ENCODE data around the gene RELN. TPM values are rescaled to one million over a fixed set of nuclear protein-coding genes. Genes with fewer than 3 reads are reported as not detected.

RELN gene
- 0.65 and 2.7 TPM in 2 replicates for total RNA-seq

DNA sequence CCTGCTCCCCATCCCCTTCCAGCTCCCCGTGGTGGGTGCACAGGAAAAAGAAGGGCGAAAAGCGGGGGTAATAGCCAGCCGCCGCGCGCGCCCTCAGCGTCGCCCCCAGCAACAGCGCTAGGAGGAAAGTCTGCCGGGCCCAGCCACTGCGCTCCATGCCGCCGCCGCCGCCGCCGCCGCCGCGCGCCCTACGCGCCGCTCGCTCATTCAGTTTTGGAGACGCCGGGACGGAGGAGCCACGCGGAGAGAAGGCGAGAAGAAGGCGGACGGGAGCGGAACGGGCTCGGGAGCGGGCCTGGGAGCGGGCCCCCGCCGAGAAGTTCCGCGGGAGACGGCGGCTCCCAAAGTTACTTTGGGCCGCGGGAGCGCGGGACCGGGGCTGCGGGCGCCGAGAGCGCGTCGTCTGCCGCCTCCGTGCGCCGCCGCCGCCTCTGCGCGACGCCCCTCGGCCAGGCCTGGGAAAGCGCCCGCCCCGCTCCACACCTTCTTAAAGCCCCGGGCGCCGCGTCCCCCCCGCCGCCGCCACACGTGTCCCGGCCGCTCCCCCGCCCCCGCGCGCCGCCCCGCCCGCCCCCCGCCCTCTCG is at the start of gene RELN:
TSS of gene RELN (minus strand) at position 459 of the 585 bp plus-strand sequence. CDS start at position 157, 302 bp downstream.

DNA sequence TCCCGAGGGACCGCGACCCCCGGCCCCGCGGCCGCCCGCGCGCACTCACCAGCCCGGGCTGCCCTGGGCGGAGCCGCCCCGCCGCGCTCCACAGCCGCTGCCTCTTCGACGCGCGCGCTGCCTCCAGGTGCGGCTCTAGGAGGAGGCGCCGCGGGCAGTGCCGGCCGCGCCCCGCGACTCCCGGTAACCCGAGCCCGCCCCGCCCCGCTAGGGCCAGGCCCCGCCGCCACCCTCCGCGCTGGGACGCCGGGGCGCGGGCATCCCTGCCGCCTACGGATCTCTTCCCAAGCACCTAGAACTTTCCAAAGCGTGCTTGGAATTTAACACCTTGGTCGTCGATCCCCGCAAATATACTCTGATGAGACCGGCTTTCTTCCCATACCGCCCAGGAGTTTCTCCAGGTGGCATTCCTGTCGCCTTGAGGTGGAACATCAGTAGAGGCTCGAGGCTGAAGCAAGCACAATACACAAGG is 543.4 kb downstream of the RELN start, which contains the start of gene SLC26A5:
TSS of gene SLC26A5 (minus strand) at position 159 of the 472 bp plus-strand sequence. CDS start 24,693 bp downstream, outside the sequence.

Other genes with a start within 250 kb of the RELN start
- gene ORC5, start 218.4 kb upstream of the RELN start, total RNA-seq = 16.3 and 23.7 TPM in 2 replicates

Data from epithelial cell of alveolus of lung (primary cell).